Measurements from ENCODE around the gene ARHGAP6. TPM values are rescaled to one million over a fixed set of nuclear protein-coding genes. Genes with fewer than 3 reads are reported as not detected.

The ARHGAP6 gene
- total RNA-seq, 6 experiments from 2014 or later = 0.51 to 1.0 (median 0.69) TPM

GRCh38 chrX:11398785-11399184, 266.9 kb downstream of the ARHGAP6 start:
- no peaks in the 10 kb centered on the region for H3K4me1 Mint-ChIP-seq (ENCODE audit: low read depth)
- H3K36me3 Mint-ChIP-seq (ENCODE audit: low read depth) = no peaks in the 10 kb centered on the region
- no peaks in the 10 kb centered on the region for H3K9me3 Mint-ChIP-seq
- no peak for TF ChIP-seq CTCF (IDR thresholded peaks at IDR 0.05)
- no peak overlapping the region for H3K27ac Mint-ChIP-seq
- H3K27me3 Mint-ChIP-seq (ENCODE audit: insufficient read depth) = peaks cover 2% of the 10 kb centered on the region; the same call in 1 of the 2 replicates
- DNase-seq = no peak
- no peak overlapping the region for H3K4me3 Mint-ChIP-seq

- TF ChIP-seq CTCF (IDR thresholded peaks at IDR 0.05) = no peak
- Mint-ChIP-seq H3K4me3 (no peak overlapping the region), H3K36me3 (ENCODE audit: low read depth) (no peaks in the 10 kb centered on the region), H3K27me3 (ENCODE audit: insufficient read depth) (peaks cover 2% of the 10 kb centered on the region; the same call in 1 of the 2 replicates), H3K4me1 (ENCODE audit: low read depth) (no peaks in the 10 kb centered on the region), H3K27ac (no peak overlapping the region), H3K9me3 (no peaks in the 10 kb centered on the region)
- DNase-seq = no peak
These were observed 267.6 kb downstream of the ARHGAP6 start for GRCh38 chrX:11398139-11398538.

GRCh38 chrX:11397680-11398079, 268.0 kb downstream of the ARHGAP6 start:
- TF ChIP-seq CTCF (IDR thresholded peaks at IDR 0.05) = no peak
- Mint-ChIP-seq H3K36me3 (ENCODE audit: low read depth) (no peaks in the 10 kb centered on the region), H3K4me3 (no peak overlapping the region), H3K4me1 (ENCODE audit: low read depth) (no peaks in the 10 kb centered on the region), H3K27ac (no peak overlapping the region), H3K27me3 (ENCODE audit: insufficient read depth) (peaks cover 2% of the 10 kb centered on the region; the same call in 1 of the 2 replicates), H3K9me3 (no peaks in the 10 kb centered on the region)
- no peak for DNase-seq

- no peaks in the 10 kb centered on the region for H3K36me3 Mint-ChIP-seq (ENCODE audit: low read depth)
- no peak overlapping the region for H3K27ac Mint-ChIP-seq
- no peaks in the 10 kb centered on the region for H3K9me3 Mint-ChIP-seq
- TF ChIP-seq CTCF (IDR thresholded peaks at IDR 0.05) = no peak
- no peak for DNase-seq
- H3K4me1 Mint-ChIP-seq (ENCODE audit: low read depth) = peaks cover 6% of the 10 kb centered on the region; the same call in 1 of the 2 replicates
- H3K4me3 Mint-ChIP-seq = no peak overlapping the region
- H3K27me3 Mint-ChIP-seq (ENCODE audit: insufficient read depth) = peaks cover 2% of the 10 kb centered on the region; the same call in 1 of the 2 replicates
These were observed 269.9 kb downstream of the ARHGAP6 start for GRCh38 chrX:11395859-11396258.

GRCh38 chrX:11393949-11394654, 271.6 kb downstream of the ARHGAP6 start:
- Mint-ChIP-seq H3K9me3 (no peaks in the 10 kb centered on the region), H3K27me3 (ENCODE audit: insufficient read depth) (peaks cover 2% of the 10 kb centered on the region; the same call in 1 of the 2 replicates), H3K36me3 (ENCODE audit: low read depth) (no peaks in the 10 kb centered on the region), H3K4me3 (no peak overlapping the region), H3K27ac (no peak overlapping the region), H3K4me1 (ENCODE audit: low read depth) (peaks cover 6% of the 10 kb centered on the region; the same call in 1 of the 2 replicates)
- no peak for TF ChIP-seq CTCF (IDR thresholded peaks at IDR 0.05)
- no peak for DNase-seq

All from HFFc6 (cell line).